GM21526 (cell line): ENCODE data around the gene RFX3.

Experiments
- ATAC-seq: cut with Tn5 transposase; IDR thresholded peaks from one replicate; pipeline ENCODE4 v1.9.1; 2021; ENCODE audit warnings: moderate library complexity; ENCODE audit not compliant: unreplicated experiment, low FRiP score

The RFX3 gene

GRCh38 chr9:3170819-3171218, 355.0 kb downstream of the RFX3 start:
- no peak for ATAC-seq
